ENCODE measurements around the gene RBMS1. TPM values are rescaled to one million over a fixed set of nuclear protein-coding genes. Genes with fewer than 3 reads are reported as not detected.
A peak's percentile ranks its signal among the peaks of the same experiment; 100 is the strongest.

RBMS1 gene
- total RNA-seq, 2 donors from 2014 or later, result 45.0 to 62.1 TPM

- Mint-ChIP-seq H3K4me1 (peaks cover 38% of the 10 kb centered on the region), H3K27me3 (no peaks in the 10 kb centered on the region), H3K9me3 (no peaks in the 10 kb centered on the region), H3K4me3 (peak overlapping the region; percentile 72), H3K36me3 (ENCODE audit: low read depth) (peaks cover 8% of the 10 kb centered on the region), H3K27ac (peak overlapping the region; percentile 97)
- ATAC-seq (replicated peaks), result peak; percentile 62
Observed at GRCh38 chr2:160471950-160472349, 21.7 kb downstream of the RBMS1 start.

- no peak for ATAC-seq (replicated peaks)
- H3K4me1 Mint-ChIP-seq, result peaks cover 54% of the 10 kb centered on the region
- peak overlapping the region; percentile 45 for H3K4me3 Mint-ChIP-seq
- H3K27me3 Mint-ChIP-seq, result no peaks in the 10 kb centered on the region
- peaks cover 8% of the 10 kb centered on the region for H3K36me3 Mint-ChIP-seq (ENCODE audit: low read depth)
- H3K27ac Mint-ChIP-seq, result peak overlapping the region; percentile 84
- H3K9me3 Mint-ChIP-seq, result no peaks in the 10 kb centered on the region
Observed at GRCh38 chr2:160469621-160470204, 23.9 kb downstream of the RBMS1 start.

- Mint-ChIP-seq H3K9me3 (no peaks in the 10 kb centered on the region), H3K4me3 (peak overlapping the region; percentile 45), H3K27me3 (no peaks in the 10 kb centered on the region), H3K4me1 (peaks cover 55% of the 10 kb centered on the region), H3K27ac (peak overlapping the region; percentile 84), H3K36me3 (ENCODE audit: low read depth) (peaks cover 8% of the 10 kb centered on the region)
- no peak for ATAC-seq (replicated peaks)
Observed at GRCh38 chr2:160469164-160469563, 24.4 kb downstream of the RBMS1 start.

GRCh38 chr2:160467086-160467485 is 26.5 kb downstream of the RBMS1 start:
- Mint-ChIP-seq H3K4me1 (peaks cover 56% of the 10 kb centered on the region), H3K36me3 (ENCODE audit: low read depth) (no peaks in the 10 kb centered on the region), H3K27ac (peak overlapping the region; percentile 83), H3K4me3 (peak overlapping the region; percentile 63), H3K9me3 (no peaks in the 10 kb centered on the region), H3K27me3 (no peaks in the 10 kb centered on the region)
- ATAC-seq (replicated peaks), result no peak

- no peaks in the 10 kb centered on the region for H3K9me3 Mint-ChIP-seq
- H3K27me3 Mint-ChIP-seq, result no peaks in the 10 kb centered on the region
- H3K4me1 Mint-ChIP-seq, result peaks cover 49% of the 10 kb centered on the region
- H3K4me3 Mint-ChIP-seq, result peak overlapping the region; percentile 63
- peak overlapping the region; percentile 77 for H3K27ac Mint-ChIP-seq
- no peaks in the 10 kb centered on the region for H3K36me3 Mint-ChIP-seq (ENCODE audit: low read depth)
- ATAC-seq (replicated peaks), result peak; percentile 89
Observed at GRCh38 chr2:160465406-160465805, 28.2 kb downstream of the RBMS1 start.

DNA sequence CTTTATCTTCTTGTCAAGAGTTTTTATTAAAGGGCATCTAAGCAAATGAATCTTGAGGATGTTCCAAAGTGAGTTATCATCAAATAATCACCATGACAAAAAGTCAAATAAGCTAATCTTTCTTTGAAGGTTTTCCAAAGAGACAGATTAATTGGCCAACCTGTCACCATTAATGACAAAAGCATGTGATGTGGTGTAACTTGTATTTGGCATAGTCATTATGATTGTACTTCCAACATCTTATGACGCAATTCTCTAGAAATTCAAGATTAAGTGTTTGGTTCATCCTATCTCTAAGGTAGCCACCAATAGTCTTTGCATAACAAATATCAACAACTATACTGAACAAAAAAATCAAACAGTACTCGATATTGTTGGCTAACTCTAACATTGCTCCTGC is 28.6 kb downstream of the RBMS1 start:
- H3K36me3 Mint-ChIP-seq (ENCODE audit: low read depth), result no peaks in the 10 kb centered on the region
- H3K9me3 Mint-ChIP-seq, result no peaks in the 10 kb centered on the region
- H3K27me3 Mint-ChIP-seq, result no peaks in the 10 kb centered on the region
- peak overlapping the region; percentile 77 for H3K27ac Mint-ChIP-seq
- H3K4me1 Mint-ChIP-seq, result peaks cover 52% of the 10 kb centered on the region
- H3K4me3 Mint-ChIP-seq, result peak overlapping the region; percentile 63
- ATAC-seq (replicated peaks), result peak; percentile 11

DNA sequence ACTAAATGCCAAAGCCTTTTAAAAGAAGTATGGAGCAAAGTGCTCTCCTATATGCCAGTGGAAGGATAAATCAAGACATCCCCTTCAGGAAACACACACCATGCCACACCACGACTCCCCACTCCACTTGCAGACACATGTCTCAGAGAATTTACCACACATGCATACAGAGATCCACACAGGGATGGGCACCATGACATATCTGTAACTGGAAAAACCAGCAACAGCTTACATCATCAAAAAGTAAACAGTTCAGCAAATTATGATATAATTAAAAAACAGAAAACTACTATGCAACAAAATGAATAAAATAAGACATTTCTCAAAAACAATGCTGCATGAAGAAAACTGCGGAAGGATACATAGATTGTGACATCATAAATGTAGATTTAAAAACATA is 29.6 kb downstream of the RBMS1 start:
- Mint-ChIP-seq H3K4me1 (peaks cover 53% of the 10 kb centered on the region), H3K4me3 (peak overlapping the region; percentile 21), H3K9me3 (no peaks in the 10 kb centered on the region), H3K36me3 (ENCODE audit: low read depth) (peaks cover 5% of the 10 kb centered on the region), H3K27me3 (no peaks in the 10 kb centered on the region), H3K27ac (peak overlapping the region; percentile 17)
- no peak for ATAC-seq (replicated peaks)

- peak; percentile 50 for ATAC-seq (replicated peaks)
- peaks cover 5% of the 10 kb centered on the region for H3K36me3 Mint-ChIP-seq (ENCODE audit: low read depth)
- H3K27ac Mint-ChIP-seq, result peak overlapping the region; percentile 17
- H3K27me3 Mint-ChIP-seq, result no peaks in the 10 kb centered on the region
- H3K4me1 Mint-ChIP-seq, result peaks cover 52% of the 10 kb centered on the region
- H3K9me3 Mint-ChIP-seq, result no peaks in the 10 kb centered on the region
- H3K4me3 Mint-ChIP-seq, result peak overlapping the region; percentile 21
Observed at GRCh38 chr2:160463245-160463644, 30.4 kb downstream of the RBMS1 start.

GRCh38 chr2:160460333-160460731 is 33.3 kb downstream of the RBMS1 start:
- no peak for ATAC-seq (replicated peaks)
- Mint-ChIP-seq H3K9me3 (no peaks in the 10 kb centered on the region), H3K27ac (no peak overlapping the region), H3K36me3 (ENCODE audit: low read depth) (peaks cover 5% of the 10 kb centered on the region), H3K4me3 (no peak overlapping the region), H3K27me3 (no peaks in the 10 kb centered on the region), H3K4me1 (peaks cover 36% of the 10 kb centered on the region)

GRCh38 chr2:160459538-160460332 is 33.9 kb downstream of the RBMS1 start:
- peaks cover 5% of the 10 kb centered on the region for H3K36me3 Mint-ChIP-seq (ENCODE audit: low read depth)
- no peak for ATAC-seq (replicated peaks)
- H3K4me1 Mint-ChIP-seq, result peaks cover 36% of the 10 kb centered on the region
- no peak overlapping the region for H3K4me3 Mint-ChIP-seq
- no peaks in the 10 kb centered on the region for H3K9me3 Mint-ChIP-seq
- peak overlapping the region; percentile 10 for H3K27ac Mint-ChIP-seq
- no peaks in the 10 kb centered on the region for H3K27me3 Mint-ChIP-seq

DNA sequence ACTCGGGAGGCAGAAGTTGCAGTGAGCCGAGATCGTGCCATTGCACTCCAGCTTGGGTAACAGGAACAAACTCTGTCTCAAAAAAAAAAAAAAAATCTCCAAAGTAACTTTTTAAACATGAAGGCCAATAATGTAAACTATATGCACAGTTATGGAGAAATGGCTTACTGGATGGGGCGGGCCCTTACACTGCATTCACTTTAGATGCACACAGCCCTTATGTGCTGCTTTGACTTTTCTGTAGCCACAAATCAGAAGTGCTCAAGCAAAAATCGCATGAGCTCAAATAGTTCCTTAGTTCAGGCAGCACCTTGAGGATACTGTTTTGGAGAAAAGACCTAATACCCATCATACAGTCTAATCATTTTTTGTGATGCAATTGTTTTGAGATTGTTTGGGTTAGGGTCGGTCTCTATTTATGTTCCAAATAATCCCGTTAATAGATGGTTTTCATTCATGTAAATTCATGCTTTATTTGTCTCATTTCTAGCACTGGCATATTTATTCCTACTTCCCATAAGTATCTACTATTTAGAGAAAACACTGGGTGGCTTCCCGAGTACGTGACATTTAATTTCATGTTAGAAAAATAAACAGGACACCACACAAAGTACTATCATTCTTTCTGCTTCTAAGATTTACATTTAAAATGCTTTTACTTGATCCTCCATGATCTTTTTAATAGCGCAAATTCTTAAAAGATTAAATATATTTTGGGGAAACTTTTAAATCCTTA is 34.7 kb downstream of the RBMS1 start:
- Mint-ChIP-seq H3K27me3 (no peaks in the 10 kb centered on the region), H3K27ac (peak overlapping the region; percentile 10), H3K4me1 (peaks cover 33% of the 10 kb centered on the region), H3K4me3 (no peak overlapping the region), H3K9me3 (no peaks in the 10 kb centered on the region), H3K36me3 (ENCODE audit: low read depth) (peaks cover 5% of the 10 kb centered on the region)
- no peak for ATAC-seq (replicated peaks)

- H3K4me3 Mint-ChIP-seq, result no peak overlapping the region
- peak overlapping the region; percentile 32 for H3K27ac Mint-ChIP-seq
- H3K9me3 Mint-ChIP-seq, result no peaks in the 10 kb centered on the region
- H3K36me3 Mint-ChIP-seq (ENCODE audit: low read depth), result peaks cover 5% of the 10 kb centered on the region
- ATAC-seq (replicated peaks), result peak; percentile 62
- peaks cover 31% of the 10 kb centered on the region for H3K4me1 Mint-ChIP-seq
- H3K27me3 Mint-ChIP-seq, result no peaks in the 10 kb centered on the region
Observed at GRCh38 chr2:160457588-160457987, 36.0 kb downstream of the RBMS1 start.

- Mint-ChIP-seq H3K36me3 (ENCODE audit: low read depth) (peaks cover 7% of the 10 kb centered on the region), H3K27me3 (no peaks in the 10 kb centered on the region), H3K4me3 (no peak overlapping the region), H3K9me3 (no peaks in the 10 kb centered on the region), H3K27ac (no peak overlapping the region), H3K4me1 (peaks cover 15% of the 10 kb centered on the region)
- no peak for ATAC-seq (replicated peaks)
Observed at GRCh38 chr2:160454070-160454797, 39.4 kb downstream of the RBMS1 start.

DNA sequence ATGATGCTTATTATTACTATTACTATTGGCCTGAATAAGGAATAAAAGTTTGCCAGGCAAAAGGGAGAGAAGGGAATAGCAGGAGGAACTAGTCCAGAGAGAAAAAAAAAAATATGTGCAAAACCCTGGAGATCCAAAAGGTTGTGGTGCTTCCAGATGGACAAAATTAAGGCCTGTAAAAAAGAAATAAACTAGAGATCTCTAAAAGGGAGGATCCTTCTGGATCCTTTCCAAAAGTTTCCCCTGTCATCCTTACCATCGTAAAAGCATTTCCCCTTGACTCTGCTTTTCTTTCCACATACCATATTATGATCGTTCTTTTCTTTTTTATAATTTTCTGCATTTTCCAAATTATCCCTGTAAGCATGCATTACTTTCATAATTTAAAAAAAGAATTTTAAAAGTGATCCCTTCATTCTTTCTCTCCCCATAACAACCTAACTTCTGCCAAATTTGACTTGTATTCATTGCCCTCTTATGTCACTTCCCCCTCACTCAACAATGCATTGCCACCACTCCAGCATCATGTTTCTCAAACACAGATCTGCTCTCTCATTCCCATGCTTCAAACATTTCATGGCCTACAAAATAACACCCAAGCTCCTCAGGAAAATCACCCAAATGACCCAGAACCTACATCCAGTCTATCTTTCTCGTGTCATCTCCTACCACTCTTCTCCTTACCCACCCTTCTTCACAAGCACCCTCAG is 40.3 kb downstream of the RBMS1 start:
- no peaks in the 10 kb centered on the region for H3K27me3 Mint-ChIP-seq
- peaks cover 7% of the 10 kb centered on the region for H3K36me3 Mint-ChIP-seq (ENCODE audit: low read depth)
- H3K9me3 Mint-ChIP-seq, result no peaks in the 10 kb centered on the region
- H3K27ac Mint-ChIP-seq, result no peak overlapping the region
- no peak for ATAC-seq (replicated peaks)
- no peak overlapping the region for H3K4me3 Mint-ChIP-seq
- peaks cover 15% of the 10 kb centered on the region for H3K4me1 Mint-ChIP-seq
